Germinal center (tissue), 1 donor: ENCODE measurements around the gene GMPPA.

Experiments
- DNase-seq: peaks from one replicate; pipeline ENCODE4 v3.0.0; 2012; ENCODE audit warnings: mixed read lengths, low spot score

GMPPA gene

DNA sequence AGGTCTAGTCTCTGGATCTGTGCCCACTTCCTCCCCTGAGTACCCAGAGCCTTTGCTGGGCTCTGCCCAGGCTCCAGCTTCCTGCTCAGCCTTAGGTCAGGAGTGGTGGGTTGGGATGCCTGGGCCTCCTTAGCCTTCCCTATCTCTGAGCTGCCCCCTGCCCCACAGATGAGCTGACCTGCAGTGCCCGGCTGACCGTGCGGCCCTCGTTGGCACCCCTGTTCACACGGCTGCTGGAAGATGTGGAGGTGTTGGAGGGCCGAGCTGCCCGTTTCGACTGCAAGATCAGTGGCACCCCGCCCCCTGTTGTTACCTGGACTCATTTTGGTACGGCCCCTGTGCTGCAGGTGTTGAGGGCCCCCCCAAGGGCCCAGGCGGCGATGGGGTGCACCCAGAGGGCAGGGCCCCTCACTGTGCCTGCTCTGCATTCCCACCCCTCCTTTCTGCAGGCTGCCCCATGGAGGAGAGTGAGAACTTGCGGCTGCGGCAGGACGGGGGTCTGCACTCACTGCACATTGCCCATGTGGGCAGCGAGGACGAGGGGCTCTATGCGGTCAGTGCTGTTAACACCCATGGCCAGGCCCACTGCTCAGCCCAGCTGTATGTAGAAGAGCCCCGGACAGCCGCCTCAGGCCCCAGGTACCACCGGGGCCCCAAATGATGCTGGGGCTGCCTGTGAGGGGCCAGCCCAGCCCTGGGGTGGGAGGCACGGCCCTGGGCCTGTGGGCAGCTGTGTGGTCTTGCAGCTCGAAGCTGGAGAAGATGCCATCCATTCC, 30.1 kb upstream of the GMPPA start:
- no peak for DNase-seq

DNA sequence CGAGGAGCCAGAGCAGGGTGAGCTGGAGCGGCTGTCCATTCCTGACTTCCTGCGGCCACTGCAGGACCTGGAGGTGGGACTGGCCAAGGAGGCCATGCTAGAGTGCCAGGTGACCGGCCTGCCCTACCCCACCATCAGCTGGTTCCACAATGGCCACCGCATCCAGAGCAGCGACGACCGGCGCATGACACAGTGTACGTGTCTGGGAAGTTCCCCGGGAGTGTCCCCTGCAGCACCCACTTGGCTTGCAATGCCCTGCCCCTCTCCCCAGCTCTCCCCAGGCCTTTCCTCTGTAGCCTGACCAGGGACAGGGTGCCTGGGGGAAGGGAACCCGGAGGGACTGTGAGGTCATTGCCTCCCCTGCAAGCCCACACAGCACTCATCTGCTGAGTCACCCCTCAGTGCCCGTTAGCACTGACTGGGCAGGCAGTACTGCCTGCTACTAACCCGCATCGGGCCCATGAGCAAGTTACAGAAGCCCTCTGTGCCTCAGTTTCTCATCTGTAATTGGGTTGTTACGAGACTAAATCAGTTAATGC, 29.4 kb upstream of the GMPPA start:
- DNase-seq, result no peak

DNA sequence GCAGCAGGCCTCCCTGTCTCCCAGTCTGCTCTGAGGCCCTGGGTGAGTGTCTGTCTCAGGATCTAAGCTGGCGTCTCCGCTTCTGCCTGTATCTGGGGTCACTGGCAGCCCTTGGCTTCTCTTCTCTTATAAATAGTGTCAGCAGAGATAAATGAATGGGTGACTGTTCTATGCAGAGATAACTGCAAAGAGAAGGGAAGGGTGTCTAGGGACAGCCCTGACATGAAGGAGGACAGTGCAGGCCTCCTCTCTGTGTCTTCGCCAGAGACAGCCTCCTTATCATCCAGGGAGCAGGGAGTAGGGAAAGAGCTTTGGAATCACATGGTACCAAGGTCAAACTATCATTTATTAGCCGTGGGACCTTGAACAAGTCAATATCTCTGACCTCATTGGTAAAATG, 28.3 kb upstream of the GMPPA start:
- DNase-seq, result no peak

GRCh38 chr2:219471476-219472371, 27.0 kb upstream of the GMPPA start:
- no peak for DNase-seq

- DNase-seq, result no peak
These were observed 26.0 kb upstream of the GMPPA start for GRCh38 chr2:219472629-219473187.

DNA sequence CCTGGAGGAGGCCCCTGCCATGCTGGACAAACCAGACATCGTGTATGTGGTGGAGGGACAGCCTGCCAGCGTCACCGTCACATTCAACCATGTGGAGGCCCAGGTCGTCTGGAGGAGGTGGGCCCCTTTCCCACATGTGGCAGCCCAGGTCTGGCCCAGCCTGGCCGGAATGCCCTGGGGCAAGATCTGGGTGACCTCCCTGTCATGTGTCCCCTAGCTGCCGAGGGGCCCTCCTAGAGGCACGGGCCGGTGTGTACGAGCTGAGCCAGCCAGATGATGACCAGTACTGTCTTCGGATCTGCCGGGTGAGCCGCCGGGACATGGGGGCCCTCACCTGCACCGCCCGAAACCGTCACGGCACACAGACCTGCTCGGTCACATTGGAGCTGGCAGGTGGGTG, 25.2 kb upstream of the GMPPA start:
- no peak for DNase-seq

DNA sequence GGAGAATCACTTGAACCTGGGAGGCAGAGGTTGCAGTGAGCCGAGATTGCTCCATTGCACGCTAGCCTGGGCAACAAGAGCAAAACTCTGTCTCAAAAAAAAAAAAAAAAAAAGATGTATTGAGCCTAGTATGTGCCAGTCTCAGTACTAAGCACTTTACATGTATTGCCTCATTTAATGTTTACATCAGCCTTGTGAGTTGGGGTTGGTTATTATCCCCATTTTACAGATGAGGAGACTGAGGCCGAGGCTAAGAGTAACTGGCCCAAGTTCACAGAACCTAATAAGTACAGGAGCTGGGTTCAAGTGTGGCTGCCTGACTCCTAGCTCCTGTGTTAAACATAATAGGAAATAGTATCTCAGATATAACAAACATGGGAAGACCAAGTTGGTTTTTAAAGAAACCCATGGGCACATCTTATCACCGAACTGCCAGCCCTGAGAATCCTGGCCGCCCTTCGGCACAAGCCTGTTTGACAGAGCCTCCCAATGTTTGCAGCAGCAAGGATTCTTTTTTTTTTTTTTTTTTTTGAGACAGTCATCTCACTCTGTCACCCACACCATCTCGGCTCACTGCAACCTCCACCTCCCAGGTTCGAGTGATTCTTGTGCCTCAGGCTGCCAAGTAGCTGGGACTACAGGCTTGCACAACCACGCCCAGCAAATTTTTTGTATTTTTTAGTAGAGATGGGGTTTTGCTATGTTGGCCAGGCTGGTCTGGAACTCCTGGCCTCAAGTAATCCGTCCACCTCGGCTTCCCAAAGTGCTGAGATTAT, 24.2 kb upstream of the GMPPA start:
- no peak for DNase-seq

DNA sequence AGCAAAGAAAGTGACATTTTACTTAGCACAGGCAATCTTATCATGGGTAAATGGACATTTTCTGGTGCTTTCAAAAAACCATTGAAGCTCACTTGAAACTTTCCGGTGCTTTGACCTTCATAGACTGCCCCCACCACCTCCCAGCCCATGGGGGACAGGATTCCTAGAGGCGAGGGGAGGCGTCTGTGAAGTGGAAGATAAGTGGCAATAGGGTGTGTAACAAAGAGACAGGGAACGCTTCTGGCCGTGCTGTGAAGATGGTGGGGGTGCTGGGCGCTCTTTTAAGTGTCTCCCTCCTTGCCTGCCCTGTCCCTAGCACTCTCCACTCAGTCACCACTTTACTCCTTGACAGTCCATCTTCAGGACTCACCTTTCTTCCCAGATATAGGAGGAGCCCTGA, 23.4 kb upstream of the GMPPA start:
- DNase-seq, result no peak

GRCh38 chr2:219475697-219476651, 22.7 kb upstream of the GMPPA start:
- DNase-seq, result peak; percentile 59

DNA sequence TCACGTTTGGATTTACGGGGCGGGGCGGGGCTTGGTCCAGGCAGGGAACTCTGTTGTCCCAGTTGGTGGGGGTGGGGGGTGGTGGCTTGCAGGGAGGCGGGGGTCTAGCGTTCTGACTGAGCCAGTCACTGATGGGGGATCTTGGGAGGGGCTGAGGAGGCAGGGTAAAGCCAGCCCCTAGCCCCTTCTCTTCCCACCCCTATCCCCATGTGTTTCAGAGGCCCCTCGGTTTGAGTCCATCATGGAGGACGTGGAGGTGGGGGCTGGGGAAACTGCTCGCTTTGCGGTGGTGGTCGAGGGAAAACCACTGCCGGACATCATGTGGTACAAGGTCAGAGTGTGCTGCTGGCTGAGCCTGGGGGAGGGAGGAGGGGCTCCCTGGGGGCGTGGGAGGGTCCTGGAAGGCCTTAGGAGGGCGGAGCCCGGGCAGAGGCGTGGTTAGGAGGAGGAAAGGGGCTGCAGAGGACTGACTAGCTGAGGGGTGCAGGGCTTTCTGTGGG, 22.0 kb upstream of the GMPPA start:
- DNase-seq, result no peak

DNA sequence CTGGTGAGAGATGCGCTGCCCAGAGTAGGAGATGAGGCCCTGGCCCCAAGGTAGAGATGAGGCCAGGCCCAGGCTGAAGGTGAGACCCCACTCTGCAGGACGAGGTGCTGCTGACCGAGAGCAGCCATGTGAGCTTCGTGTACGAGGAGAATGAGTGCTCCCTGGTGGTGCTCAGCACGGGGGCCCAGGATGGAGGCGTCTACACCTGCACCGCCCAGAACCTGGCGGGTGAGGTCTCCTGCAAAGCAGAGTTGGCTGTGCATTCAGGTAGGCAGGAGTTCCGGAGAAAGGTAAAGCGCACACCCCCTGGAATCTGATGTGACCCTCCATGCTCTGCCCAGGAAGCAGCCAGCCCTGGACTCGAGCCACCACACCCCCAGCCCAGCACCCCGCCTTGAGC, 21.5 kb upstream of the GMPPA start:
- DNase-seq, result no peak

DNA sequence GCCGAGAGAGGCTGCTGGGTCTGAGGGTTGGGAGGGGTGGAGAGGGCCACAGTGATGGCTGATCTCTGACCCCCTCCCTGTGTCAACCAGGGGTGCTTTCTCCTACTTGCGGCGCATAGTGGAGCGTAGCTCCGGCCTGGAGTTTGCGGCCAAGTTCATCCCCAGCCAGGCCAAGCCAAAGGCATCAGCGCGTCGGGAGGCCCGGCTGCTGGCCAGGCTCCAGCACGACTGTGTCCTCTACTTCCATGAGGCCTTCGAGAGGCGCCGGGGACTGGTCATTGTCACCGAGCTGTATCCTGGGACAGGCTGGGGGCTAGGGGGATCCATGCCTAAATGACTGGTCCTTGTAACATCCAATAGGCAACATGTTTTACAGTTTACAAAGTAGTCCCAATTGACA, 20.9 kb upstream of the GMPPA start:
- DNase-seq, result no peak

DNA sequence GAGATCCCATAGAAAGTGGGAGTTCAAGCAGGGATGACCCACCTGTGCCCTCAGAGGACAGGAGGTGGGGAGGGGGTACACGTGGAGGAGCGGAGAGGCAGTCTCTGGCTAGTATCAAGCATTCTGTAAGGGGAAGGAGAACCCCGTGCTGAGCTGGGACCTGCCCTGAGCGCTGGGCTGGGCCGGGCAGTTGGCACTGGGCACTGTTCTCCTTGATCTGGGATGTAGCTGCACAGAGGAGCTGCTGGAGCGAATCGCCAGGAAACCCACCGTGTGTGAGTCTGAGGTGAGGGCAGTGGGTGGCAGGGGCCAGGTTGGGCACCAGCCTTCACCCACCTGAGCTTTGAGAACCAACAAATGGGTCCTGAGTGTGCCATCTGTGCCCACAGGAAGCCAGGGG, 19.8 kb upstream of the GMPPA start:
- no peak for DNase-seq

- DNase-seq, result no peak
These were observed 18.7 kb upstream of the GMPPA start for GRCh38 chr2:219480004-219480403.

DNA sequence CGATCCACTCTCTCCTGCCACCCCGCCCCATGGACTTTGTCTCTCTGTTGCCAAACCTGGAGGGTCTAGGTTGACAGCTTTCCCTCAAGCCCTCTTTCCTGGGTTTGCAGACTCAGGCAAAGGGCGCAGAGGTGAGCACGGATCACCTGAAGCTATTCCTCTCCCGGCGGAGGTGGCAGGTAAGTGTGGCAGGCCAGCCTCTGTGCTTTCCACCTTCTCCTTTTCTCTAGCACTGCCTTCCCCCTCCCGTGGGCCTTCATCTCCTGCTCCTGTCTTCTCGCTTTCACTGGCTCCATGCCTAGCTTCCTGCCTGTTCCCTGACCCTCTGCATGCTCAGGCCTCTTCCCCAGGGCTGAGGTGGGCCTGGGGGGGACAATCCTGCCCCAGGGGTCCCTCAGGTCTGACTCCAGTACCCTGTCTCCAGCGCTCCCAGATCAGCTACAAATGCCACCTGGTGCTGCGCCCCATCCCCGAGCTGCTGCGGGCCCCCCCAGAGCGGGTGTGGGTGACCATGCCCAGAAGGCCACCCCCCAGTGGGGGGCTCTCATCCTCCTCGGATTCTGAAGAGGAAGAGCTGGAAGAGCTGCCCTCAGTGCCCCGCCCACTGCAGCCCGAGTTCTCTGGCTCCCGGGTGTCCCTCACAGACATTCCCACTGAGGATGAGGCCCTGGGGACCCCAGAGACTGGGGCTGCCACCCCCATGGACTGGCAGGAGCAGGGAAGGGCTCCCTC, 15.9 kb upstream of the GMPPA start:
- DNase-seq, result no peak

DNA sequence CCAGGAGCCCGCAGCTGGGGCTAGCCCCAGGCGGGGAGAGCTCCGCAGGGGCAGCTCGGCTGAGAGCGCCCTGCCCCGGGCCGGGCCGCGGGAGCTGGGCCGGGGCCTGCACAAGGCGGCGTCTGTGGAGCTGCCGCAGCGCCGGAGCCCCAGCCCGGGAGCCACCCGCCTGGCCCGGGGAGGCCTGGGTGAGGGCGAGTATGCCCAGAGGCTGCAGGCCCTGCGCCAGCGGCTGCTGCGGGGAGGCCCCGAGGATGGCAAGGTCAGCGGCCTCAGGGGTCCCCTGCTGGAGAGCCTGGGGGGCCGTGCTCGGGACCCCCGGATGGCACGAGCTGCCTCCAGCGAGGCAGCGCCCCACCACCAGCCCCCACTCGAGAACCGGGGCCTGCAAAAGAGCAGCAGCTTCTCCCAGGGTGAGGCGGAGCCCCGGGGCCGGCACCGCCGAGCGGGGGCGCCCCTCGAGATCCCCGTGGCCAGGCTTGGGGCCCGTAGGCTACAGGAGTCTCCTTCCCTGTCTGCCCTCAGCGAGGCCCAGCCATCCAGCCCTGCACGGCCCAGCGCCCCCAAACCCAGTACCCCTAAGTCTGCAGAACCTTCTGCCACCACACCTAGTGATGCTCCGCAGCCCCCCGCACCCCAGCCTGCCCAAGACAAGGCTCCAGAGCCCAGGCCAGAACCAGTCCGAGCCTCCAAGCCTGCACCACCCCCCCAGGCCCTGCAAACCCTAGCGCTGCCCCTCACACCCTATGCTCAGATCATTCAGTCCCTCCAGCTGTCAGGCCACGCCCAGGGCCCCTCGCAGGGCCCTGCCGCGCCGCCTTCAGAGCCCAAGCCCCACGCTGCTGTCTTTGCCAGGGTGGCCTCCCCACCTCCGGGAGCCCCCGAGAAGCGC, 15.0 kb upstream of the GMPPA start:
- DNase-seq, result no peak

DNA sequence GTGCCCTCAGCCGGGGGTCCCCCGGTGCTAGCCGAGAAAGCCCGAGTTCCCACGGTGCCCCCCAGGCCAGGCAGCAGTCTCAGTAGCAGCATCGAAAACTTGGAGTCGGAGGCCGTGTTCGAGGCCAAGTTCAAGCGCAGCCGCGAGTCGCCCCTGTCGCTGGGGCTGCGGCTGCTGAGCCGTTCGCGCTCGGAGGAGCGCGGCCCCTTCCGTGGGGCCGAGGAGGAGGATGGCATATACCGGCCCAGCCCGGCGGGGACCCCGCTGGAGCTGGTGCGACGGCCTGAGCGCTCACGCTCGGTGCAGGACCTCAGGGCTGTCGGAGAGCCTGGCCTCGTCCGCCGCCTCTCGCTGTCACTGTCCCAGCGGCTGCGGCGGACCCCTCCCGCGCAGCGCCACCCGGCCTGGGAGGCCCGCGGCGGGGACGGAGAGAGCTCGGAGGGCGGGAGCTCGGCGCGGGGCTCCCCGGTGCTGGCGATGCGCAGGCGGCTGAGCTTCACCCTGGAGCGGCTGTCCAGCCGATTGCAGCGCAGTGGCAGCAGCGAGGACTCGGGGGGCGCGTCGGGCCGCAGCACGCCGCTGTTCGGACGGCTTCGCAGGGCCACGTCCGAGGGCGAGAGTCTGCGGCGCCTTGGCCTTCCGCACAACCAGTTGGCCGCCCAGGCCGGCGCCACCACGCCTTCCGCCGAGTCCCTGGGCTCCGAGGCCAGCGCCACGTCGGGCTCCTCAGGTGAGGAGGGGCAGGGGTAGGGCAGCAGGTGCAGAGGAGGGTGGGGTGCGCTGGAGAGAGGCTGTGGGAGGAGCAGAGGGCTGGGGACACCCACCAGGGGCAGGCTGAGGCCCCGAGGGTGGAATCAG, 14.1 kb upstream of the GMPPA start:
- DNase-seq, result no peak

- DNase-seq, result no peak
These were observed 13.5 kb upstream of the GMPPA start for GRCh38 chr2:219485201-219485580.
